HG02588 (cell line): ENCODE results near the gene RDM1.
"Not testable (repeated sequence)": the region's sequence is repeated elsewhere in the genome, so short reads cannot be mapped to it uniquely, and the experiment has no call there.

Source experiments
- ATAC-seq: cut with Tn5 transposase; IDR thresholded peaks from one replicate; pipeline ENCODE4 v1.9.1; 2021; ENCODE audit warnings: mild to moderate bottlenecking, moderate library complexity; ENCODE audit not compliant: unreplicated experiment

The RDM1 gene

GRCh38 chr17:35900708-35901480, 29.7 kb downstream of the RDM1 start:
- no peak for ATAC-seq

- ATAC-seq: no peak
These were observed 30.3 kb downstream of the RDM1 start for GRCh38 chr17:35900280-35900679.

- ATAC-seq: no peak
These were observed 32.1 kb downstream of the RDM1 start for GRCh38 chr17:35898283-35899070.

DNA sequence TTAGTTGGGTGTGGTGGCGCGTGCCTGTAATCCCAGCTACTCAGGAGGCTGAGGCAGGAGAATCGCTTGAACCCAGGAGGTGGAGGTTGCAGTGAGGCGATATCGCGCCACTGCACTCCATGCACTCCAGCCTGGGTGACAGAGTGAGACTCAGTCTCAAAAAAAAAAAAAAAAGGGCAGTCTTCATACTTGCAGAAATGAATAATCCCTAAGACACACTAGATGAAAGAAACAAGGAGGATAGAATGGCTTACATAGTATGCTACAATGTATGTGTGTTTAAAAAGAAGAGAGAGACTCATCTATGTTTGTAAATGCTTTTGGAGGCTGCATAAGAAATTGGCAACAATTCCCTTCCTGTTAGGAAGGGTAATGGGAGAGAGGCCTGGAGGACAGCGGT, 32.8 kb downstream of the RDM1 start:
- not testable (repeated sequence) for ATAC-seq

GRCh38 chr17:35895636-35896587, 34.7 kb downstream of the RDM1 start:
- ATAC-seq: no peak

DNA sequence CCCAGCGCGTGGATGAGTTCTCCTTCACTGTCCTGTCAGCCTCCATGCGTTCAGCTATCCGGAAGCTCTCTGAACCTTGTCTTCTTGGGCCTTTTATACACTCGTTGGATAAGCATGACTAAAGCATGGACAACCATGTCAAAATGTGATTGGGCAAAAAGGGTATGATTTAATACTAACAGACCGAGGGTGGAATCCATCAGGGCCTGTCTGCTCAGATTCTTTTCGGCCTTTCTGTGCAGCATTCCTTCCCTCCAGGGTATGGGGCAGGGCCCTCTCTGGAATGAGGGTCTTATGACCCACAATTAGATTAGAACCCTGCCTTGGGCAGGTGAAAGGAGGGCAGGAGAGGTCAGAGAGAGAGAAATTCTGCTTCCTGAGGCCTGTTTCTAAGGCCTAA, 36.4 kb downstream of the RDM1 start:
- ATAC-seq: no peak

DNA sequence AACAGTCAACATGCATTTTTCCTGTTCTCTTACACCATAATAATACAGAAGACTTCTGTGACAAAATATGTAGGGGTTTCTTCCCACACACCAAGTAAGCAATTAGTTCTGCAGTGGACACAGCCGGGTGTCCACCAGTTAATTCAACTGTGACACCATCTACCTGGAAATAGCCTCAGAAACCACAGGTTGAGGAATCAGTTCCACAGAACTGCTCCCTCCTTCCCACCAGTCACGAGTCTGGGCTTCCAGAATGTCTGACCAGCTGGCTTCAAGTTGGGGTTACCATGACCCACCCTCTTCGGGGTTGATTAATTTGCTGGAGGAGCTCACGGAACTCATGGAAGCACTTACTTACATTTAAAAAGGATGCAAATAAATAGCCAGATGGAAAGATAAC, 36.8 kb downstream of the RDM1 start:
- ATAC-seq: no peak

DNA sequence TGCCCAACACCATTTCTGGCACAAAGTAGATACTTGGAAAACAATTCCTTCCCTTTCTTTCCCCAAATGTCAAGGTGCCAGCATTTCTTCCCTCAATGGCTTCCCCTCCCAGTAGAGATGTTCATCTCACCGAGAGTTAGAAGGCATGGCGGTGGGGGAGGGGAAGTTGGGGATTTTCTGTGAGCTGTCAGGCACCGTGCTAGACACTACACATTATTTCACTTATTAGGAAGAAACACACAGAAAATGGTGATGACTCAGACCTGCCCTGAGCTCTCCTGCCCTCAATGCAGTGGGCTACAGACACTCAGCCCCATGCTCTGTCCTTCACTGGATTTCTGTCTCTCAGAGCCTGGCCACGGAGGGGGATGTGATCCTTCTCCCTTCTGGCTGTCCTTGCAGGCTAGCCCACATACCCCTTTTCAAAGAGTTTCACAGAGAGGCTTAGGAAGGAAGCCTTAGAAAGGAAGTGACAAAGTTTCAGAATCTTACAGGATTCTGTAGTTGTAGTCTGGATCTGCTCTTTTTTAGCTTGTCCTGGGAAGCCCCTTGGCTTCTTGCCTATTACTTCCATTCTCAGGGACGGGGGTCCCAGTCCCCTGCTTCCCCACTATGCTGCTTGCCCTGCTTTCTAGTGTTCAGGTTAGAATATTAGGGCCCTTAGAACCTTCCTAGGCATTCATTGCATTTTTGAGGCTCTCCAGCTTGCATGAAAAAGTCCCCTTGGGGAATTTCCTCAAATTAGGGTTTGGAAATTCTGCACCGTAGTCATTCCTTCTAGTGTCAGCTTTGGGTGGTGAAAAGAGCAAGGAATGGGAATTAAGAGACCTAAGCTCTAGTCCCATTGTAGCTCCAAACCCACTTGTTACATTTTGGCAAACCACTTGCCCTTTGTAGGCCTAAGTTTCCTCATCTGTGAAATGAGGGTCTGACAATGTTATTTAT, 38.2 kb downstream of the RDM1 start:
- no peak for ATAC-seq

DNA sequence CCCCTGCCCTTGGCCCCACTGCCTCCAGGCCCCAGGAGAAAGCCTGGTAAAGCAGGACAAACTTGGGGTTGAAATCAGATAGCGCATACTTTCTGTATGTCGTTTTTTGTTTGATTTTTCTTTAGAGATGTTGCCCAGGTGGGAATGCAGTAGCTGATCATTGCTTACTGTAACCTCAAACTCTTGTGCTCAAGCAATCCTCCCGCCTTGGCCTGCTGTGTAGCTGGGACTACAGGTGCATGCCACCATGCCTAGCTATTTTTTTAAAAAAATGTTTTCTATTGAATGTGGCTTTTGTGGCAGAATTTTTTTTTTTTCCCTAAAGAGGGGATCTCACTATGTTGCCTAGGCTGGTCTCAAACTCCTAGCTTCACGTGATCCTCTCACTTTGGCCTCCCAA, 39.3 kb downstream of the RDM1 start:
- ATAC-seq: no peak

GRCh38 chr17:35890774-35891155, 39.8 kb downstream of the RDM1 start:
- no peak for ATAC-seq

GRCh38 chr17:35889818-35890773, 40.5 kb downstream of the RDM1 start:
- no peak for ATAC-seq

DNA sequence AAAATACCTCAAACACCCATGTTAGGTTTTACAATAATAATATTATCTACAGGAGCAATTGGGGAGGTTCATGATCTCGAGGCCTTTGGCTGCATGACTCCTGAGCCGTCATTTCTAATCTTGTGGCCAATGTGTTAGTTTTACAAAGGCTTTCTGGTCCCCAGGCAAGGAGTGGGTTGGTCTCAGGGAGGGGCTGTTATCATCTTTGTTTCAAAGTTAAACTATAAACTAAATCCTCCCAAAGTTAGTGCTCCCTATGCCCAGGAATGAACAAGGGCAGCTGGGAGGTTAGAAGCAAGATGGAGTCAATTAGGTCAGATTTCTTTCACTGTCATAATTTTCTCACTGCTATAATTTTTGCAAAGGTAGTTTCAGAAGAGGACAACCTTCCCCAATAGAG, 41.3 kb downstream of the RDM1 start:
- ATAC-seq: no peak

DNA sequence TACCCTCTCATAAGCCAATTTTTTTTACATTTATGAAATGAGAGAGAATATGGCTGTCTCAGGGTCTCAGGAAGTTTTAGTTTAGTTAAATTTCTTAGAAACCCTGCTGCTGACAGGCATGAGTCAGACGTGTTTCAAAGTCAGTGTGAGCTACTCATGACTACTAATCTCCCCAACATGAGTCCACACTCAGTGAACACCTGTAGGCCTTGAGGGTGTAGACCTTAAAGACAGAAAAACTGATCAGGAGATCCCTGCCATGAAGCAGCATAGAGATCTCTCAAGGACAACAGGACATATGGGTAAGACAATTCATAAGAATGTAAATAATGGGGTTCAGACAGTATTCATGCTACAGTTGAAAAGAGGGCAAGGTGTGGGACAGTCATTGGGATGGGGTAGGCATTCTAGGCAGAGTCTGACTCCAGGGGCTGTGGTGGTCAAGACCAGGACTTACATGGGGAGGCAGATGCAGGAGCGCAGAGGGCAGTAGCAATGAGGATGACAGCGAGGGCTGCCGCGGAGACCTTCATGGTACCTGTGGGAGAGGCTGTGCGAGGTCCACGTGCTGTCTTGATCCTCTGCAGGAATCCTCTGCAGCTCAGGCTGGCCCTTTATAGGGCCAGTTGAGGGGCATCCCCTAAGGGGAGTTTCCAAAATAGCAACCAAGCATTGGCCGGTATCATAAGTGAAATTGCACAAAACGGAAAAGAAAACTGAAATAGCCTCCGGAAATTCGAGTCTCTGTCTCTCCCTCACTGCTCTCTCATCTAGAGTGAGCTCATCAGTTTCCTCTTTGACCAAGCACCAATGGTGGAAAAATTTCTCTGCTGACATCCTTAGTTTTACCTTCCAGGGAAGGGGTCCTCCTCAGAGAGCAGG, 50.6 kb downstream of the RDM1 start, which contains the start of gene CCL5:
TSS of gene CCL5 (minus strand) at position 588 of the 882 bp plus-strand sequence.
- ATAC-seq: peak; percentile 94

- ATAC-seq: no peak
These were observed 52.2 kb downstream of the RDM1 start for GRCh38 chr17:35878361-35878760.

DNA sequence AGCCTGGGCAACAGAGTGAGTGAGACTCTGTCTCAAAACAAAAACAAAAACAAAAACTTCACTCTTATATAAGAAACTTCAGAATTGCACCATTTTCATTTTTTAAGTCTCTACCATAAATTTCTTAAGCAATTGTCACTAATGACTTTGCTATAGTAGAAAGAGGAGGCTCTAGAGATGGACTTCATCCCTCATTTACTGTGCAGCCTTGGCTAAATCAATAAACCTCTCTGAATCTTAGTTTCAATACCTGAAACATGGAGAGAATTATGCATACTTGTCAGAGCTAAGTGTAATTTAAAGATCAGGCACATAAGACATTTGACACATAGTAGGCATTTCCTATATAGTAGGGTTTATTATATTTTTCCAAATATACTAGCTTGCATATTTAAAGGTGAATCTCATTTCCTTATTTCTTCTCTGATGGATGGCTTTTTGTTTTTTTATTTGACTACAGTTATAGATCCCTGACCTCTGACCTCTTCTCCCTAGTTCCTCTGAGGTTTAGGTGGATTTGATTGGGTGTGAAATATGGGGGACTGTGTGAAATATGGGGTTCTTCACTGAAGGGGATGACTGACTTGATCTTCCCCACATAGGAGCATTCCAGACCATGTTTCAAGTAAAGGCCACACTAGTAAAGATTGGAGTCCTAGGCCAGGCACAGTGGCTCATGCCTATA, 53.1 kb downstream of the RDM1 start:
- no peak for ATAC-seq

DNA sequence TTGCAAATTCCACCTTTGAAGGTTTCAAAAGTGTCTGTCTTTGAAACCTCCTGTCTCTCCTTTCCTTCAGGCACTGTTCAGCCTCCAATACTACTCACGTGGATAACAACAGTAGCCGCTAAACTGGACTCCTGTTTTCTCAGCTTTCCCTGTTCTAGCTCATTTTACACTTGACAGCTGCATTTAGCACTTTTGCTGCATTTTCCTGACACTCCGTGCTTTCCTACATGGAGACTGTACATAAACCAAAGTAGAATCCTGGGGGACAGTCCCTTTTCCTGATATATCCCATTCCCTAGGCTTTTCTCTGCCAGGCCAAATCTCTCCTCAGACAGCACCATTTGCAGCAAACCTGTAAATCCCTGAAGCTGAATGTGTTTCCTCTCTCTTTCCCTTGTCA, 54.0 kb downstream of the RDM1 start:
- ATAC-seq: no peak

GRCh38 chr17:35875800-35876139, 54.8 kb downstream of the RDM1 start:
- ATAC-seq: no peak
